Loucy (cell line): ENCODE measurements around the gene METRNL.

ENCODE experiments used
- H2AFZ ChIP-seq: fragments of 200-600 bp; sonication (generic); 2 replicates; pipeline ENCODE4 v1.6.0; 2016; ENCODE audit warnings: antibody characterized with exemption, mild to moderate bottlenecking, low read length, moderate library complexity
- H3F3A ChIP-seq: fragments of 200-600 bp; 2 replicates; pipeline ENCODE4 v1.6.0; 2016; ENCODE audit warnings: antibody characterized with exemption, low read depth, mild to moderate bottlenecking
- H3K27me3 ChIP-seq: fragments of 200-600 bp; sonication (generic); 2 replicates; pipeline ENCODE4 v1.6.1; 2014; ENCODE audit warnings: low read length, mild to moderate bottlenecking; ENCODE audit not compliant: insufficient read depth, poor library complexity, severe bottlenecking
- H3K36me3 ChIP-seq: fragments of 200-600 bp; sonication (generic); 2 replicates; pipeline ENCODE4 v1.6.1; 2016; ENCODE audit warnings: low read length; ENCODE audit not compliant: insufficient read depth
- H3K4me1 ChIP-seq: fragments of 200-600 bp; sonication (generic); 2 replicates; pipeline ENCODE4 v1.5.1; 2014; ENCODE audit warnings: low read length, mild to moderate bottlenecking; ENCODE audit not compliant: insufficient read depth, poor library complexity, severe bottlenecking
- H3K4me2 ChIP-seq: fragments of 200-600 bp; sonication (generic); 2 replicates; pipeline ENCODE4 v1.6.0; 2014; ENCODE audit warnings: antibody characterized with exemption, low read length, low read depth, mild to moderate bottlenecking; ENCODE audit not compliant: poor library complexity, severe bottlenecking
- H3K4me3 ChIP-seq: fragments of 200-600 bp; sonication (generic); 2 replicates; pipeline ENCODE4 v1.5.1; 2014; ENCODE audit warnings: low read length, mild to moderate bottlenecking, mixed read lengths; ENCODE audit not compliant: poor library complexity, severe bottlenecking
- H3K79me2 ChIP-seq: fragments of 200-600 bp; sonication (generic); 2 replicates; pipeline ENCODE4 v1.6.1; 2014; ENCODE audit warnings: low read length; ENCODE audit not compliant: insufficient read depth
- H3K9ac ChIP-seq: fragments of 200-600 bp; sonication (generic); 2 replicates; pipeline ENCODE4 v1.6.0; 2014; ENCODE audit warnings: mild to moderate bottlenecking, low read depth, low read length, moderate library complexity; ENCODE audit not compliant: poor library complexity, severe bottlenecking
- H3K9me2 ChIP-seq: fragments of 200-600 bp; sonication (generic); replicated peaks from 2 replicates; pipeline ENCODE4 v1.6.1; 2016; ENCODE audit warnings: low read depth, low read length, mixed read lengths
- H3K9me3 ChIP-seq: fragments of 200-600 bp; sonication (generic); 2 replicates; pipeline ENCODE4 v1.6.1; 2014; ENCODE audit warnings: mild to moderate bottlenecking, antibody characterized with exemption, low read length, low read depth; ENCODE audit not compliant: insufficient read depth
- H4K20me1 ChIP-seq: fragments of 200-600 bp; sonication (generic); 2 replicates; pipeline ENCODE4 v1.6.0; 2014; ENCODE audit warnings: antibody characterized with exemption, low read length, mild to moderate bottlenecking; ENCODE audit not compliant: insufficient read depth, poor library complexity, severe bottlenecking
- EZH2phosphoT487 ChIP-seq: fragments of 200-600 bp; IDR thresholded peaks from 2 replicates; pipeline ENCODE4 v1.6.1; 2018; ENCODE audit warnings: antibody characterized with exemption, mild to moderate bottlenecking, moderate library complexity, borderline replicate concordance
- TF ChIP-seq, protein P1 (sequence below): fragments of 200-600 bp; sonication (generic); conservative IDR thresholded peaks from 2 replicates; pipeline ENCODE4 v1.5.1; 2014; ENCODE audit warnings: mild to moderate bottlenecking, antibody characterized with exemption, low read length

METRNL gene

GRCh38 chr17:83088451-83088850, 9.0 kb downstream of the METRNL start:
- Histone ChIP-seq H3K9me2 (no peaks in the 10 kb centered on the region), H3F3A (no peaks in the 10 kb centered on the region; the same call in 1 of the 2 replicates), H3K79me2 (0 out of 2 replicates have a peak, but pooled peaks cover 4% of the 10 kb centered on the region), H3K4me3 (no peak overlapping the region), H2AFZ (no peak overlapping the region), H3K36me3 (no peaks in the 10 kb centered on the region), H3K4me1 (peaks cover 19% of the 10 kb centered on the region), H4K20me1 (no peaks in the 10 kb centered on the region), H3K4me2 (no peak overlapping the region), H3K9ac (no peak overlapping the region), H3K9me3 (no peaks in the 10 kb centered on the region), H3K27me3 (no peaks in the 10 kb centered on the region)
- TF ChIP-seq EZH2phosphoT487 = no peak
- TF ChIP-seq, protein P1, sequence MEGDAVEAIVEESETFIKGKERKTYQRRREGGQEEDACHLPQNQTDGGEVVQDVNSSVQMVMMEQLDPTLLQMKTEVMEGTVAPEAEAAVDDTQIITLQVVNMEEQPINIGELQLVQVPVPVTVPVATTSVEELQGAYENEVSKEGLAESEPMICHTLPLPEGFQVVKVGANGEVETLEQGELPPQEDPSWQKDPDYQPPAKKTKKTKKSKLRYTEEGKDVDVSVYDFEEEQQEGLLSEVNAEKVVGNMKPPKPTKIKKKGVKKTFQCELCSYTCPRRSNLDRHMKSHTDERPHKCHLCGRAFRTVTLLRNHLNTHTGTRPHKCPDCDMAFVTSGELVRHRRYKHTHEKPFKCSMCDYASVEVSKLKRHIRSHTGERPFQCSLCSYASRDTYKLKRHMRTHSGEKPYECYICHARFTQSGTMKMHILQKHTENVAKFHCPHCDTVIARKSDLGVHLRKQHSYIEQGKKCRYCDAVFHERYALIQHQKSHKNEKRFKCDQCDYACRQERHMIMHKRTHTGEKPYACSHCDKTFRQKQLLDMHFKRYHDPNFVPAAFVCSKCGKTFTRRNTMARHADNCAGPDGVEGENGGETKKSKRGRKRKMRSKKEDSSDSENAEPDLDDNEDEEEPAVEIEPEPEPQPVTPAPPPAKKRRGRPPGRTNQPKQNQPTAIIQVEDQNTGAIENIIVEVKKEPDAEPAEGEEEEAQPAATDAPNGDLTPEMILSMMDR = no peak

GRCh38 chr17:83088909-83089308, 9.5 kb downstream of the METRNL start:
- H3K79me2 ChIP-seq = 0 out of 2 replicates have a peak, but pooled peaks cover 4% of the 10 kb centered on the region
- H3K36me3 ChIP-seq = no peaks in the 10 kb centered on the region
- no peaks in the 10 kb centered on the region for H3K9me2 ChIP-seq
- no peaks in the 10 kb centered on the region for H3K27me3 ChIP-seq
- no peak overlapping the region for H3K9ac ChIP-seq
- H4K20me1 ChIP-seq = no peaks in the 10 kb centered on the region
- TF ChIP-seq, protein P1 = no peak
- TF ChIP-seq EZH2phosphoT487 = no peak
- H3K4me2 ChIP-seq = no peak overlapping the region
- H3K4me3 ChIP-seq = no peak overlapping the region
- H3K4me1 ChIP-seq = peaks cover 15% of the 10 kb centered on the region
- H3F3A ChIP-seq = no peaks in the 10 kb centered on the region
- no peak overlapping the region for H2AFZ ChIP-seq
- no peaks in the 10 kb centered on the region for H3K9me3 ChIP-seq

GRCh38 chr17:83089328-83090132, 10.1 kb downstream of the METRNL start:
- H3K9ac ChIP-seq = no peak overlapping the region
- H3K79me2 ChIP-seq = 0 out of 2 replicates have a peak, but pooled peaks cover under 1% of the 10 kb centered on the region
- no peaks in the 10 kb centered on the region for H3K9me2 ChIP-seq
- no peak overlapping the region for H3K4me3 ChIP-seq
- H3K36me3 ChIP-seq = no peaks in the 10 kb centered on the region
- no peak overlapping the region for H2AFZ ChIP-seq
- no peaks in the 10 kb centered on the region for H4K20me1 ChIP-seq
- TF ChIP-seq, protein P1 = no peak
- no peak for TF ChIP-seq EZH2phosphoT487
- H3K9me3 ChIP-seq = no peaks in the 10 kb centered on the region
- H3F3A ChIP-seq = no peaks in the 10 kb centered on the region
- H3K27me3 ChIP-seq = no peaks in the 10 kb centered on the region
- H3K4me2 ChIP-seq = no peak overlapping the region
- peaks cover 9% of the 10 kb centered on the region for H3K4me1 ChIP-seq
